ENCODE results near the gene MRC1.
"Not testable (repeated sequence)": the region's sequence is repeated elsewhere in the genome, so short reads cannot be mapped to it uniquely, and the experiment has no call there.

Gene MRC1

DNA sequence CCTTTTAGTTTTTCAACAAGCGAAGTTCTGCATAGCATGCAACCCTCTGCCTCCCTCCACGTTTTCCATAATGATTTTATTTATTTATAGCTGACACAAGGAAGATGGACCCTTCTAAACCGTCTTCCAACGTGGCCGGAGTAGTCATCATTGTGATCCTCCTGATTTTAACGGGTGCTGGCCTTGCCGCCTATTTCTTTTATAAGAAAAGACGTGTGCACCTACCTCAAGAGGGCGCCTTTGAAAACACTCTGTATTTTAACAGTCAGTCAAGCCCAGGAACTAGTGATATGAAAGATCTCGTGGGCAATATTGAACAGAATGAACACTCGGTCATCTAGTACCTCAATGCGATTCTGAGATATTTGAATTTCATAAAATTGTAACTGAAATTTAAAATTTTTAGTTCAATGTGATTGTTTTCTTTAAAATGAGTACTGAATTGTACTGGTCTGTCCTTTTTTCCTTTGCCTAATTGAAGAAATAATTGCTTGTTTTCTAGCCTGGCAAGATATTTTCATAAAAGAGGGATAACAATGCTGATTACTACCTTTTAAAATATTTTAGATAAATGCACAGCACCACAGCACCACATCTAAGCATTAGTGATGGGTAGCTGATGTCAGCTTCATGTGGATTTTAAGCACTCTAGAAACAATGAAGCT, 101.1 kb downstream of the MRC1 start:
- no peak for DNase-seq

DNA sequence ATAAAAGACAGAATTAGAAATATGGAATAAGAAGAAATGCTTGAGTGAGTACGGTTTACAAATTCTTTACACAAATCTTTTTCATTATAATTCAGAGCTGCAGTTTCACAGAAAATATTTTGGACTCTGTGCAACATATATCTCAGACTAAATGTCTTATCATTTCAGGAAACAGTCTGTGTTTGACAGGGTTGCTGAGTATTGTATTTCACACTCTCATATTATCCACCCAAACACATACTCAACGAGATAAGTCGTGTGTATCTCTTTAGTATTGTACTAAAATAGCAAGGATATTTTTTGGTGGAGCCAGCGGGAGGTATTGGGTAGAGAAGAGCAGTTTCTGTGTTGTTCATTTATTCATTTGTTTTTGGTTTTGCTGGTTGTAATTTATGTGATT, 103.6 kb downstream of the MRC1 start:
- no peak for DNase-seq

DNA sequence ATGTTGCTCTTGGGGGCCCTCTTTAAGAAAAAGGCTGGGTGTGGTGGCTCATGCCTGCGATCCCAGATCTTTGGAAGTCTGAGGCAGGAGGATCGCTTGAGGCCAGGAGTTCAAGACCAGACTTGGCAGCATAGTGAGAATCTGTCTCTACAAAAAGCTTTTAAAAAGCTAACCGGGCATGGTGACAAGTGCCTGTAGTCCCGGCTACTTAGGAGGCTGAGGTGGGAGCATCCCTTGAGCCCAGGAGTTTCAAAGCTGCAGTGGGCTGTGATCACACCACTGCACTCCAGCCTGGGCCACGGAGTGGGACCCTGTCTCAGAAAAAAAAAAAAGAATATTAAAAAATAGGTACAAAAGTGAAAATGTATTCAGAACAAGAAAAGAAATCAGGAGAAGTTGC, 104.5 kb downstream of the MRC1 start:
- DNase-seq, result no peak

DNA sequence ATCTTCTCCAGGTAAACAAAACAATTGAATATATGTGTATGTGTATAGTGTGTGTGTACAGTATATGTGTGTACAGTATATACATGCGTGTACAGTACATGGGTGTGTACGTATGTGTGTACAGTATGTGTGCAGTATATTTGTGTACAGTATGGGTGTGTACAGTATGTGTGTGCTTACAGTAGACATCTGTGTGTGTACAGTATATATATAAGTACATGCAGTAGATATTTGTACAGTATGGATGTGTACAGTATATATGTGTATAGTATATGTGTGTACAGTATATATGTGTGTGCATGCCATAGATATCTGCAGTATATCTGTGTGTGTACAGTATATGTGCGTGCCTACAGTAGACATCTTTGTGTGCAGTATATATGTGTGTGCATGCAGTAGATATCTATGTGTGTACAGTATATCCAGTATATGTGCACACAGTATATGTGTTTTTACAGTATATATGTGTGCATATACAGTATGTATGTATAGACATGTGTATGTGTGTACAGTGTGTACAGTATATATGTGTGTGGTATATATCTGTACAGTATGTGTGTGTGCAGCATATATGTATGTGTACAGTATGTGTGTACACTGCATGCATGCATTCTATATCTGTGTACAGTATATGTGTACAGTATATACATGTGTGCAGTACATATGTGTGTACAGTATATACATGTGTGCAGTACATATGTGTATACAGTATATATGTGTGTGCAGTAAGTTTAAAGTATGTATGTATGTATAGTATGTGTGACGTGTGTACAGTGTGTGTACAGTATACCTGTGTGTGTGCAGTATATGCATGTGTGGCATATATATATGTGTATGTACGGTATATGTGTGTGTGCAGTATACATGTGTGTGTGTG, 105.3 kb downstream of the MRC1 start:
- DNase-seq, result no peak

DNA sequence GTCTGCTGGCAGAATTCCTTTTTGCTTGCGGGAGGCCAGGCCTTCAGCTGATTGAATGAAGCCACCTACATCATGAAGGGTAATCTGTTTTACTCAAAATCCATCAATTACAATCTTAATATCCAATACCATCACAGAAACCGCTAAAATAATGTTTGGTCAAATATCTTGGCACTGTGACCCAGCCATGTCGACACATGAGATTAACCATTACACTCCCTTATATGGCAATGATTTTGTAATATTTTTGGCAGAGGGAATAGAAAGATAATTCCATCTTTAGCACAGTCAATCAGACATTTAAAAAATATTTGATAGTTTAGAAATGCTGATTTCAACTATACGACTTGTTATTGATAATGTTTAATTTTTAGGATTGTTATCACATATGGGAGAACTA, 106.0 kb downstream of the MRC1 start:
- DNase-seq, result no peak

DNA sequence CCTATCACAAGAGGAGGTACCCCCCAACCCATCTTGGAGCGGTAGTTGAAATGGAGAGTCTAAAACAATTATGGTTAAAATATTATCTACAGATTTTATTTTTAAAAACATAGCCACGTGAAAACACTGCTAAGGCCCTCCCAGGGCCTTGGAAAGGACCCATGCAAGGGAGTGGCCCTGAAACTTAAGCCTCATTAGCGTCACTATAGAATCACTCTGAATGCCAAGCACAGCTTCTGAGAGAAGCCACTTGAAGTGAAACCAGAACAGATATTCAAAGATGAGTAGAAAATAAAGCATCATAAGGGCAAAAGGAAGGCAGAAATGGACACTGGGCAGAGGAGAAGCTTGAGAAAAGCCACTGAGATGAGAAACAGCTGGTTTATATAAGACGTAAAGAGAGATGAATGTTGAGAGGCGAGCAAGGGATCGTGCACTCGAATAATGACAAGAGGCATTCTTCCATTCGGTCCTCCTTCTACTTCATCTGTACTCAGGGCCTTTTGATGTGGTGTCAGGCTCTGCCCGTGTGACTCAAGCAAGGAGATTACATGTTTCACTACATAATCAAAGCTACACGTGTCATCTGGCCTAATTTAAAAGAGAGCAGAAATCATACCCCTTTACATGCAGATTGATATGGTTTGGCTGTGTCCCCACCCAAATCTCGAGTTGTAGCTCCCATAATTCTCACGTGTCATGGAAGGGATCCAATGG, 109.2 kb downstream of the MRC1 start:
- DNase-seq, result no peak

DNA sequence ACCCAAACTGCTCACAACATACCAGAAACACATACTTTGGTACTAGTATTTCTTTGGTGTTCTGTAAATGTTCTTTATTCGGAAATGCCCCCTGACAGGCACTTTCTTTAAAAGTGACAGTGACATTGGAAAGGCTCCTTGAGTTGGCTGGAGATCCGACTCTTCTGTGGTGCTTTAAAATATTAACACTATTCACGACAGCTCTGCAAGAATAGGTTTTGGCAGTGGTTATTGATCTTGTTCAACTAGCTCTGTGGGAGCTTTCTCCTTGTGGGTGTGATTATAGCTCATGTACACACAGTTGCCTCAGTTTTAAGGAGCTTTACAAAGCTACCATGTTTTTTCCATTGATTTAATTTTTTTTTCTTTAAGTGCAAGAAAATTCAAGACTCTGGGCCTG, 112.2 kb downstream of the MRC1 start:
- DNase-seq, result no peak

DNA sequence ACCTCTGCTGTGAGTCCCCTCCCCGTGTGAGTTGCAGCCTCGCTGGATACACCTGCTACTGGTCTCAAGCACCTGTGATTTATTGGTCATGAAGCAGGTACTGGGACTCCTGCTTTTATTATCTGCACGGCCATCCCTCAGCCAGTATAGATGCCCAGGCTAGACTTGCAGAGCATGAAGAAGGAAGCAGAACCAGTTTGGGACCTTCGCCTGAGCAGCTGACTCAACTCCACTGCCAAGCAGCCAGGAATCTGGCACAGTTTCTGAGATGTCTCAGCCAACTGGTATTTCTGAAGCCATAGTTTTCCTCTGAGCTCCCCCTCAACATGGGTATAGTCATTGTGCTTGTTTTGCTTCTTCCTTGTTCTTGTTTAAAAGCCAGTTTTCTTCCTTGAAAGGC, 114.6 kb downstream of the MRC1 start:
- no peak for DNase-seq

DNA sequence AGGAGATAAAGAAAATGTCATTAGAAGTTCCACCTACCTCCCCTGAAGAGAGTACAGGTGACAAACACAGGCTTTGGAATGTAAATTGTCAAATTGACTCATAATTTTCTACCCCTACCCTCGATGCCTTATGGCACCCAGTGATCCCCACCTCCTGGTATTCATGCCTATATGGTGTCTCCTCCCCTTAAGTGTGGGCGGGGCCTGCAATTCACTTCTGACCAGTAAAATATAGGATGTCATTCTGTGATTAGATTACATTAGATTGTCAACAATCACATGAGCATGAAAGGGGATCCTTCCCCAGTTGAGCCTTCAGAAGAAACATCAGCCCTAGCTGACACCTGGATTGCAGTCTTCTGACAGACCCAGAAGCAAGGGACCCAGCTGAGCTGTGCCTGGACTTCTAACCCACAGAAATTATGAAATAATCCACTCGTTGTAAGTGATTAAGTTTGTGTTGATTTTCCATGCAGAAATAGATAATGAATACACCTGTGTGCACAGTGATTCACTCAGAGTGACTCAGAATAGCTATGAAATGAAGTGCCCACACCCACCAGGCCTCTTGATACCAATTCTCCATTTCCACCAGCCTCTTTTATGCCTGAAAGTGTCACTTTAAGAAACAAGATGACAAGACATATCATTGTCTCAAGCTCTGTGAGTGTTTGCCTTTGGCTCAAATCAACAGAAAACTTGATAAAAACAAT, 134.0 kb downstream of the MRC1 start:
- DNase-seq, result no peak

DNA sequence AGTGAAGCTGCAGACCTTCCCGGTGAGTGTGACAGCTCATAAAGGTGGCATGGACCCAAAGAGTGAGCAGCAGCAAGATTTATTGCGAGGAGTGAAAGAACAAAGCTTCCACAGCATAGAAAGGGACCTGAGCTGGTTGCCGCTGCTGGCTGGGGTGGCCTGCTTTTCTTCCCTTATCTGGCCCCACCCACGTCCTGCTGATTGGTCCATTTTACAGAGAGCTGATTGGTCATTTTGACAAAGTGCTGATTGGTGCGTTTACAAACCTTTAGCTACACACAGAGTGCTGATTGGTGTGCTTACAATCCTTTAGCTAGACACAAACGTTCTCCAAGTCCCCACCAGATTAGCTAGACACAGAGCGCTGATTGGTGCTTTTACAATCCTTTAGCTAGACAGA, 141.1 kb downstream of the MRC1 start:
- not testable (repeated sequence) for DNase-seq

DNA sequence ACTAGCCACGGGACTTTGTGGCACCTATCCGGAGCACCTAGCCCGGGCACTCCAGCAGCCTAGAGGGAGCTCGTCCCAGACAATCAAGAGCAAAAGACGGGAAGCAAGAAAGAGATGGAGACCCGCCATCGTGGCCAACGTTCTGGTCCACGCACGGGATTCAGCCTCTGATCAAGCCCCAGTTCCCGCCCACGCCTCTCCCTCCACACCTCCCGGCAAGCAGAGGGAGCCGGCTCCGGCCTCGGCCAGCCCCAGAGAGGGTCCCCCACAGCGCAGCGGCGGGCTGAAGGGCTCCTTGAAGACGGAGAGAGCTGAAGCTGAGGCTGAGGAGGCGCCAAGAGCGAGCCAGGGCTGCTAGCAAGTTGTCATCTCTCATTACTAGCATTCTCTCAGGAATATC, 141.6 kb downstream of the MRC1 start:
- no peak for DNase-seq

DNA sequence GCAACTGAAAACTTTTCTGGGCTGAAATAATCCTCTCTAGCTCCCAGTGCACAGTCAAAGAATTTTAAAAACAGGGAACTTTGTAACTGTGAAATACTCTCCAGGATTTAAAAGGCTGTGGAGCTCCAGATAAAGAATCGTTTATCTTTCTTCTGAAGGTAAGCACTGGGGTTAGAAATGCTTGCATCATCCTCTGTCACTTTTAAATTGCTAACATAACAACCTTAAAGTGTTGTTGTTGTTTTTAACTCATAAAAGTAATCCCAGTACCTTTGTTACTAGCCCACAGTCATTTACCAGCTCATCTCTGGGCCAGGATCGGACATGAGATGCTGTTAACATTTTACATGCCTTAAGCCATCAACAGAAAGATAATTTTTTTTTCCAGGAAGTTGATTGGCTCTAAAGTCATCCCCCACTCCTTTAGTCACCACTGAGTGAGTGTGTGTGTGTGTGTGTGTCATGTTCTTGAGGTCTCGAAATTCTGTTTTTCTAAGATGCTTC, 142.8 kb downstream of the MRC1 start, which contains the start of gene SLC39A12:
Gene SLC39A12, plus strand, starts transcription at position 51 of the 504 bp plus-strand sequence. CDS start 1,359 bp downstream, outside the sequence.
- DNase-seq, result no peak

DNA sequence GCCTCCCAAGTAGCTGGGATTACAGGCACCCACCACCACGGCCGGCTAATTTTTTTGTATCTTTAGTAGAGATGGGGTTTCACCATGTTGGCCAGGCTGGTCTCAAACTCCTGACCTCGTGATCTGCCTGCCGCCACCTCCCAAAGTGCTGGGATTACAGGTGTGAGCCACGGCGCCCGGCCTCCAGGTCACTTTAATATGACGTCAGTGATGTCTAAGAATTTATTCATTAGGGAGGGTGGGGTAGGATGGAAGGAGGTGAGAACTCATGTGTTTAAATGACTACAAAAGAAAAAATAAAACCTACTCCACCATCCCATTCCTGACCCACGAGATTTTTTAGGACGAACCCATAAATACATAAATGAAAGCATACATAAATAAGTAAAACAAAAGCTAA, 145.2 kb downstream of the MRC1 start:
- DNase-seq, result not testable (repeated sequence)

DNA sequence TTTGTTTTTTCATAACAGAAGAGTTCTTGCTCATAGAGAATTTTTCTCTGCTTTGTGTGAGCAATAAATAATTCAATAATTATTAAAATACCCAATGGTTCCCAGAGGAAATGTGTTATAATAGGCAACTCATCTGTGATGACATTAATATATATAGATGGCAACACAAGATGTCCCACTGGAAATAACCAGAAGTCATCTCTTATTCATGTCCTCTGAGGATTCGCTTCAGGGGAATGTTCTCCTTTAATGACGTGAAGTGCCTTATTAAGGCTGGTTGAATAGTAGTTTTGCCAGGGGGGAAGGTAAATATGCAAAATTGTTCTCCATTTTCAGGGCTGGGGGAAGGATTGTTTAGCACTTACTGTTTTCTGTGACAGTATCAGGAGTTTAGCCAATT, 145.7 kb downstream of the MRC1 start:
- no peak for DNase-seq

DNA sequence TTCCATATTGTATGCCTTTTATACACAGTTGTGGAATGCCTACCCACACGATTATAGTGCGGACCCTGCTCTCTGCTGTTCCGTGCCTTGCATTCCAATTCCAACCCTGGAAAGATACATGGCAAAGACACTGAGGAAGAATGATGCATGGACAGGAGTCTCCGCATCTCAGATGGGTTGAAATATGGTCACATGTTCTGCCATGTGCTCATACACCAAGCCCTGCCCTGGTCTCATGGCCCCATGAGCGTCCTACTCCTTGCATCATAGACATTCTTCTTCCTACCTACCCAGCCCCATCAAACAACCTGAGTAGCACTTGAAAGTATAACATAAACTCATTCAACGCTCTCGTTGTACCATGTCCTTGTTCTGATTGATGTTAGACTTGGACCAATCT, 148.9 kb downstream of the MRC1 start:
- no peak for DNase-seq

DNA sequence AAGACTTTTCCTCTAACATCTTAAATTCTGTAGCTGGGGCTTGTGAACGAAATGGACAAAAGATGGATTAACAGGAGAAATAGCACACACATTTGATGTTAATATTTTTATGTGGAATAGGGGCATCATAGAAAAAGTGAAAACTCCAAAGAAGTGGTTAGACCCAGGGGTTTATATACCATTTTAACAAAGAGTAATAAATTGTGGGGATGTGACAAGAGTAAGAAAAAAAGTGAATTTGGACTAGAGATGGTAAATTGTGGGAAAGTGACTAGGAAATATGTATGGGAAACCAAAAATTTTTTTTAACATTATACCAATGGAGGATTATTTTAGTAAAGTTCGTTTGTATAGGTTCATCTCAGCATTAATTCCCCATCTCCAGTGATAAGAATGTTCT, 150.7 kb downstream of the MRC1 start:
- DNase-seq, result no peak
